ENCODE results near the gene ADGRL3.

- no peak for TF ChIP-seq EZH2phosphoT487 (conservative IDR thresholded peaks at IDR 0.05; ENCODE audit: low read length)
- no peak for TF ChIP-seq CTCF (IDR thresholded peaks at IDR 0.05; ENCODE audit: insufficient read depth, low read length, poor library complexity, severe bottlenecking)
Measured at GRCh38 chr4:61772126-61772525, 572.0 kb downstream of the ADGRL3 start.
